Ishikawa (cell line): ENCODE data around the gene ERVW-1.

Experiments
- EP300 ChIP-seq: IDR thresholded peaks from 2 replicates; pipeline ENCODE4 v1.6.1; 2012; ENCODE audit warnings: borderline replicate concordance
- TEAD4 ChIP-seq: IDR thresholded peaks from 2 replicates; pipeline ENCODE4 v1.6.1; 2012

DNA sequence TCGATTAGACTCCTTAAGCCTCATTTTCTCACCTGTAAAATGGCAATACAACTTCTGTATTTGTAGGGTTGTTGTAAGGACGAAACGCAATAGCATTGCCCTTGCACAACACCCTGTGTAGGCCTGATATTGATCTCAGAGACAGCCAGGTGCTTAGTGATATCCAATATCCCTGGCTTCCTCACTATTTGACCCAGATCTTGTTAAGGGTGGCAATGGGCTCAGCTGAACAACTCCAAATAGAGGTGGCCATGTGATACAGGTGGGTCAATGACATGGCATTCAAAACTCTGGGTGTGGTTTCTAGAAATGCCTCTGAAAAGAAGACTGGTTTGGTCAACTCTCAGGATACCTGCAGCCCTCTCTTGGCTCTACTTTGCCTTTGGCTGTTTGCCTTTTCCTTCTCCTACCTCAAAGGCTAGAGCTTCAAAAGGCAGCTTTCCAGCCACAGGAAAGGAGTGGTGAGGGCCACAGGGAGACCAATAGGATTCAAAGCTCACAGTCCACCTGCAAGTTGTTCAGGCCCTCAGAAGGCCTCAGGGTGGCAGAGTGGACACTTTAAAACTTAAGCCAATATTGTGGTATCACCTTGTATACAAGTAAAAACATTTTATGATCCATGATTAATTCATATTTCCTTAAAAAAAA lies 45.3 kb downstream of the ERVW-1 start:
- TF ChIP-seq EP300 (no peak), TEAD4 (no peak)
